ELF-1 (cell line): Measurements from ENCODE around the gene DCAF4L1.
A peak's percentile ranks its signal among the peaks of the same experiment; 100 is the strongest.

Experiments
- DNase-seq: peaks from one replicate; pipeline ENCODE4 v3.0.0-alpha.2; 2016; ENCODE audit warnings: low read depth, low spot score

Gene DCAF4L1

GRCh38 chr4:41990365-41991111 lies 9.0 kb downstream of the DCAF4L1 start, which contains the start of gene SLC30A9:
SLC30A9 (plus strand) TSS chr4:41990530; CDS start chr4:41990652, 122 bp downstream.
- DNase-seq = peak; percentile 97

GRCh38 chr4:41991916-41992767 lies 10.6 kb downstream of the DCAF4L1 start:
- DNase-seq = peak; percentile 28

DNA sequence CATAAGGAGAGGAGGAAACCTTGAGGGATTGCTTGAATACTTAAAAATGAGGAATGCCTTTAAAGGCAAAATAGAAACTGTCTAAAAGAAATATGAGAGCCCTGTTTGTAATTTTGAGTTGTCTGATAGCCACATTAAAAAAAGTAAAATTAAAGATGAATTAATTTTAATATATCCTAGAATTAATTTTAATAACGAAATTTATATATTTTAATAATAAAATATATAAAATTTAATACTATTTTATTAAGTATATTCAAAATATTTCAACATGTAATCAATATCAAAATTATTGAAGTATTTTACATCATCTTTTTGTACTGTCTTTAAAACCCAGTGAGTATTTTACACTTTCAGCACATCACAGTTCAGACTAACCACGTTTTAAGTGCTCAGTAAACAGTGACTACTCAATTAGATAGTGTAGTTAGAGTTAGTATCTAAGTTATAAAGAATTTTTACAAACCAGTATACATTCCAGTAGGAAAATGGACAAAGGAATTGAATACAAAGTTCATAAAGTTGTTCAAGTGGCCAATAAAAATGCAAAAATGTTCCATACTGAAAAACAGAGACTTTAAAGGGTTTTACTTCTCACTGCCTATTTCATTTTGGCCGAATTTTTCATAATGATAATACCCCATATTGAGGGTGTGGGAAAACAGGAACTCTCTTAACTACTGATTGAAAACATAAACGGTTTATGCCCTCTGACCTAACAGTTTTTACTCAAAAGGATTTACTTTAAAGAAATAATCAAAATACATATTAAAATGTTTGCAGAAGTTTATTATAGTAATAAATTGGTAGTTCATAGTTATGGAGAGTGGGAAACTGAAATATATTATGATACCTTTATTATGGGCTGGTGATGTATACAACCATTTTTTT lies 11.7 kb downstream of the DCAF4L1 start:
- DNase-seq = no peak

GRCh38 chr4:41994461-41994985 lies 13.0 kb downstream of the DCAF4L1 start:
- no peak for DNase-seq

GRCh38 chr4:41998019-41998418 lies 16.5 kb downstream of the DCAF4L1 start:
- DNase-seq = no peak

DNA sequence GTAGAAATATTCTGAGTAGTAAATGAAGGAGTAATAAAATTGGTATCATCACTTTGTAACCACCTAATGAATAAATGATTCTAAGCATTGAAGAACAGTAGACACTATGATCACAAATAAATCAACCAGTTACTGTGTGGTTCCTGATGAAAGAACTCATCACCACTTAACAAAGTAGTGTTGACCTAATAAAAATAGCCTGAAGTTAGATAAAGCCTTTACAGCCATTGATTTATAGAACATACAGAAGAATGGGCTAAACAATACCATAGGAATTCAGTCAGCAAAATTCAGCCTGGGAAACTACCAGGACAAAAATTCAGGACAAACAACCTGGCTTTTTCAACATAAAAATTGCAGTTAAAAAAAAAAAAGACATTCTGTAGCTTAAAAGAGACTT lies 17.8 kb downstream of the DCAF4L1 start:
- DNase-seq = no peak

DNA sequence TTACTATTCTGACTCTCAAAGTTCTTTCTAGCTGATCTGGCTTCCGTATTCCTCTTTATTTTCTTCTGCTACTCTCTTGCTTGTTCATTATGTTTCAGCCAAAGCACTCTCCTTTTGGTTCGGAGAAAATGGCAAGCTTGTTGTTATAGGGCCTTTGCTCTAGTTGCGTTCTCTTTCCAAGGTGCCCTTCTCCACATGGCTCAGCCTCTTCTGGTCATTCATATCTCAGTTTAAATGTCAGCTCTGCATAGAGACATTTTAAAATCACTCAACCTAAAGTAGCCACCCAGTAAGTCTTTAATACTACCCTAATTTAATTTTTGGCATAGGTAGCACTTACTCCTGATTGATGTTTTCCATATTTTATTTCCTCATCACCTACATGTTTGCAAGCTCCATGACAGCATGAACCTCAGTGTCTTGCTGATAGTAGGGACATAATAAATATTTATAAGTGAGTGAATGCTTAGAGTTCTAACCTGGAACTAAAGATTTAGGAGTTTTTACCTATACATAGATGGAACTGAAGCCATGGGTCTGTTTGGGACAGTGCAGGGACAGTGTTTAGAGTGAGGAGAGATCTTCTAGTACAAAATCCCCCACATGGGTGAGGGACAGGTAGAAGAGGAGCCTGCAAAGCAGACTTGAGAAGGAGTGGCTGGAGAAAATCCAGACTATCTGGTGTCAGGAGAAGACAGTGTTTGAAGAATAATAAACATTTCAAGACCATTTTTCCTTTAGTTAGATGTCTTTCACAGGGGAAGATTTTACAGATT lies 26.6 kb downstream of the DCAF4L1 start:
- no peak for DNase-seq

- no peak for DNase-seq
These were observed 33.9 kb downstream of the DCAF4L1 start for GRCh38 chr4:42015438-42015837.

GRCh38 chr4:42018451-42018850 lies 36.9 kb downstream of the DCAF4L1 start:
- no peak for DNase-seq
